Measurements from ENCODE around the gene GLTP. TPM values are rescaled to one million over a fixed set of nuclear protein-coding genes. Genes with fewer than 3 reads are reported as not detected.

Gene GLTP
- total and polyA plus RNA-seq, 2 experiments from 2014 or later: 28.4 to 33.4 TPM

- Histone ChIP-seq H4K20me1 (ENCODE audit: insufficient read depth, poor library complexity, severe bottlenecking) (no peaks in the 10 kb centered on the region), H3K4me2 (no peak overlapping the region), H3K9me3 (ENCODE audit: low read depth) (no peaks in the 10 kb centered on the region), H3K4me1 (ENCODE audit: insufficient read depth) (peaks cover 14% of the 10 kb centered on the region), H3K9me2 (replicated peaks; ENCODE audit: insufficient read depth) (no peaks in the 10 kb centered on the region), H3K36me3 (replicated peaks; ENCODE audit: insufficient read depth, low read depth) (no peaks in the 10 kb centered on the region), H3K27me3 (no peaks in the 10 kb centered on the region), H3K4me3 (no peak overlapping the region), H2AFZ (no peak overlapping the region), H3K27ac (no peak overlapping the region), H3K79me2 (peaks cover 15% of the 10 kb centered on the region)
- TF ChIP-seq EZH2phosphoT487 (IDR thresholded peaks at IDR 0.05; ENCODE audit: low read depth, severe bottlenecking, unreplicated experiment): no peak
- TF ChIP-seq EZH2 (IDR thresholded peaks at IDR 0.05; ENCODE audit: borderline replicate concordance): no peak
- no peak for TF ChIP-seq CTCF (IDR thresholded peaks at IDR 0.05; ENCODE audit: poor library complexity)
- DNase-seq (ENCODE audit: low spot score): no peak
- 78% methylated on average over 4 of the region's 4 CpGs for WGBS (ENCODE audit: low lambda C conversion rate, missing lambda C conversion rate)
These were observed 3.1 kb upstream of the GLTP start for GRCh38 chr12:109883461-109883860.

GRCh38 chr12:109881752-109882151 lies 1.4 kb upstream of the GLTP start:
- no peaks in the 10 kb centered on the region for H3K9me3 ChIP-seq (ENCODE audit: low read depth)
- no peaks in the 10 kb centered on the region for H3K36me3 ChIP-seq (replicated peaks; ENCODE audit: insufficient read depth, low read depth)
- no peaks in the 10 kb centered on the region for H4K20me1 ChIP-seq (ENCODE audit: insufficient read depth, poor library complexity, severe bottlenecking)
- no peak overlapping the region for H2AFZ ChIP-seq
- peaks cover 14% of the 10 kb centered on the region for H3K4me1 ChIP-seq (ENCODE audit: insufficient read depth)
- H3K4me3 ChIP-seq: no peak overlapping the region
- DNase-seq (ENCODE audit: low spot score): no peak
- H3K27ac ChIP-seq: no peak overlapping the region
- TF ChIP-seq EZH2phosphoT487 (IDR thresholded peaks at IDR 0.05; ENCODE audit: low read depth, severe bottlenecking, unreplicated experiment) (no peak), CTCF (IDR thresholded peaks at IDR 0.05; ENCODE audit: poor library complexity) (no peak), EZH2 (IDR thresholded peaks at IDR 0.05; ENCODE audit: borderline replicate concordance) (no peak)
- no peaks in the 10 kb centered on the region for H3K27me3 ChIP-seq
- H3K4me2 ChIP-seq: no peak overlapping the region
- peaks cover 32% of the 10 kb centered on the region for H3K79me2 ChIP-seq
- H3K9me2 ChIP-seq (replicated peaks; ENCODE audit: insufficient read depth): no peaks in the 10 kb centered on the region
- 90% methylated on average over 2 of the region's 2 CpGs for WGBS (ENCODE audit: low lambda C conversion rate, missing lambda C conversion rate)

- no peaks in the 10 kb centered on the region for H3K9me3 ChIP-seq (ENCODE audit: low read depth)
- H3K4me1 ChIP-seq (ENCODE audit: insufficient read depth): peaks cover 14% of the 10 kb centered on the region
- peak overlapping the region; percentile 65 for H3K27ac ChIP-seq
- no peaks in the 10 kb centered on the region for H4K20me1 ChIP-seq (ENCODE audit: insufficient read depth, poor library complexity, severe bottlenecking)
- H3K4me2 ChIP-seq: peak overlapping the region; percentile 90
- H3K79me2 ChIP-seq: peaks cover 38% of the 10 kb centered on the region
- no peak for TF ChIP-seq CTCF (IDR thresholded peaks at IDR 0.05; ENCODE audit: poor library complexity)
- H3K36me3 ChIP-seq (replicated peaks; ENCODE audit: insufficient read depth, low read depth): no peaks in the 10 kb centered on the region
- H2AFZ ChIP-seq: peak overlapping the region; percentile 77
- H3K9me2 ChIP-seq (replicated peaks; ENCODE audit: insufficient read depth): no peaks in the 10 kb centered on the region
- no peaks in the 10 kb centered on the region for H3K27me3 ChIP-seq
- peak overlapping the region; percentile 43 for H3K4me3 ChIP-seq
- no peak for DNase-seq (ENCODE audit: low spot score)
- 5% methylated on average over 9 of the region's 9 CpGs for WGBS (ENCODE audit: low lambda C conversion rate, missing lambda C conversion rate)
These were observed 597 bp upstream of the GLTP start for GRCh38 chr12:109880938-109881337.
